Vagina (tissue), 2 donors: ENCODE measurements around the gene MTA3. TPM values are rescaled to one million over a fixed set of nuclear protein-coding genes. Genes with fewer than 3 reads are reported as not detected.

Experiments
- DNase-seq, 2 donors: peaks; one replicate each; pipeline ENCODE4 v3.0.0-alpha.2; 2017; ENCODE audit errors: extremely low spot score in 2 of 2
- H3K27ac ChIP-seq: fragments of 200-600 bp; sonication (generic); one replicate; pipeline ENCODE4 v1.5.1; 2019
- H3K27me3 ChIP-seq: fragments of 200-600 bp; sonication (generic); one replicate; pipeline ENCODE4 v1.5.1; 2019
- H3K36me3 ChIP-seq, 2 donors: fragments of 200-600 bp; sonication (generic); one replicate each; pipeline ENCODE4 v1.5.1; 2017 to 2019
- H3K4me1 ChIP-seq: fragments of 200-600 bp; sonication (generic); one replicate; pipeline ENCODE4 v1.5.1; 2019
- H3K4me3 ChIP-seq, 2 donors: fragments of 200-600 bp; sonication (generic); 1 replicate in 1 of 2; 2 replicates in 1 of 2; pipeline ENCODE4 v1.5.1; 2016 to 2019
- H3K9me3 ChIP-seq: fragments of 200-600 bp; sonication (generic); one replicate; pipeline ENCODE4 v1.5.1; 2019
- POLR2A ChIP-seq, 2 donors: fragments of 450-650 bp; IDR thresholded peaks; one replicate each; pipeline ENCODE4 v1.6.1; 2017; ENCODE audit warnings: antibody characterized with exemption in 2 of 2, mild to moderate bottlenecking in 2 of 2, moderate library complexity in 2 of 2
- POLR2AphosphoS5 ChIP-seq, 2 donors: sonication (generic); formaldehyde crosslinking; IDR thresholded peaks; one replicate each; pipeline ENCODE4 v1.9.0; 2017; ENCODE audit warnings: antibody characterized with exemption in 2 of 2, mild to moderate bottlenecking in 2 of 2, low read depth in 1 of 2; ENCODE audit not compliant: insufficient read depth in 1 of 2
- intact Hi-C: fragments of 100-400 bp; cut with DNase I; formaldehyde crosslinking; loops from one replicate; pipeline ENCODE4 v1.15.1; 2023
- total RNA-seq: library from RNA; depleted of rRNA; stranded (reverse); fragments of >200 nt; gene quantifications from one replicate; pipeline ENCODE4 v1.2.3, GENCODE V29; 2016
- TF ChIP-seq, protein P1 (sequence below), 3 experiments: fragments of 450-650 bp in 2 of 3; fragments of 200-600 bp in 1 of 3; sonication (generic) in 1 of 3; IDR thresholded peaks; one replicate each; pipeline ENCODE4 v1.5.1; 2017 to 2019; ENCODE audit warnings: antibody characterized with exemption in 3 of 3, mild to moderate bottlenecking in 2 of 3, moderate library complexity in 2 of 3

Gene MTA3
- total RNA-seq, 1 donor from 2014 or later, result 46.7 TPM

DNA sequence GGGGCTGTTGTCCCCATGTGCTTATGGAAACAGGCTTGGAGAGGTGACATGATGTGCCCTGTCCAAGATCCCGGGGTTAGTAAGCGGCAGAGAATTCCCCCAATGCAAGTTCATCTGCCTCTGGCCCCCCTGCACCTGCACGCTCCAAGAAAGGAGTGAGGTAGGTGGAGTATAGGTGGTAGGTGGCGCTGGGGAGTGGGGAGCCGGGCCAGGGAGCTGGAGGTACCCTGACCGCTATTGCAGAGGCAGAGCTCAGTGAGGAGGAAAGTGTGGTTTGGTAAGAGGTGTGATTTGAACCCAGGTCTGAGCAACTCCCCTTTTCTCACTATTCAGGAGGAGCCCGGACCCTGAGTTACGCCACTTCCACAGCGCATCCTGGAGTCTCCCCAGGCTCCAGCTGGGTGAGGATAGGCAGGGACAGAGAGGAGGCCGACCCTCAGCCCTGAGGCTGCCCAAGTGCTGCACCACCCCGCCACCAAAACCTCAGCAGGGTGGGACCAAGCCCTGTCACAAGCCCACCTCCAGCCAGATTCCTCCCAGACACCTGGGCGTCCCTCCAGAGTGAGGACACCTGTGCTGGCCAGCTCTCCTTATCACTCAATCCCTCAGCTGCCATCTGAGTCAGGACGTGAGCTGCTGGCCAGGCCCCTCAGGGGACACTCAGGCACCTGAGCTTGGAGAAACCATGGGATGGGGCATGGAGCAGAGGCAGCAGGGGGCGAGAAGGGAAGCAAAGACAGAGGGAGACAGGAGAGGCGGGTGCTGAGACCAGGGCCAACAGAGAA is 218.3 kb downstream of the MTA3 start:
- Histone ChIP-seq H3K27me3 (no peaks in the 10 kb centered on the region), H3K4me3 (no peak overlapping the region), H3K9me3 (no peaks in the 10 kb centered on the region), H3K36me3 (no peaks in the 10 kb centered on the region), H3K27ac (no peak overlapping the region), H3K4me1 (peaks cover 10% of the 10 kb centered on the region)
- intact Hi-C loops, result no loop called here
- DNase-seq, result no peak
- TF ChIP-seq POLR2AphosphoS5 (IDR thresholded peaks at IDR 0.05; ENCODE audit: insufficient read depth in 1 of 2, low read depth in 1 of 2) (no peak), POLR2A (IDR thresholded peaks at IDR 0.05) (no peak)
- TF ChIP-seq, protein P1, sequence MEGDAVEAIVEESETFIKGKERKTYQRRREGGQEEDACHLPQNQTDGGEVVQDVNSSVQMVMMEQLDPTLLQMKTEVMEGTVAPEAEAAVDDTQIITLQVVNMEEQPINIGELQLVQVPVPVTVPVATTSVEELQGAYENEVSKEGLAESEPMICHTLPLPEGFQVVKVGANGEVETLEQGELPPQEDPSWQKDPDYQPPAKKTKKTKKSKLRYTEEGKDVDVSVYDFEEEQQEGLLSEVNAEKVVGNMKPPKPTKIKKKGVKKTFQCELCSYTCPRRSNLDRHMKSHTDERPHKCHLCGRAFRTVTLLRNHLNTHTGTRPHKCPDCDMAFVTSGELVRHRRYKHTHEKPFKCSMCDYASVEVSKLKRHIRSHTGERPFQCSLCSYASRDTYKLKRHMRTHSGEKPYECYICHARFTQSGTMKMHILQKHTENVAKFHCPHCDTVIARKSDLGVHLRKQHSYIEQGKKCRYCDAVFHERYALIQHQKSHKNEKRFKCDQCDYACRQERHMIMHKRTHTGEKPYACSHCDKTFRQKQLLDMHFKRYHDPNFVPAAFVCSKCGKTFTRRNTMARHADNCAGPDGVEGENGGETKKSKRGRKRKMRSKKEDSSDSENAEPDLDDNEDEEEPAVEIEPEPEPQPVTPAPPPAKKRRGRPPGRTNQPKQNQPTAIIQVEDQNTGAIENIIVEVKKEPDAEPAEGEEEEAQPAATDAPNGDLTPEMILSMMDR (IDR thresholded peaks at IDR 0.05), result no peak

DNA sequence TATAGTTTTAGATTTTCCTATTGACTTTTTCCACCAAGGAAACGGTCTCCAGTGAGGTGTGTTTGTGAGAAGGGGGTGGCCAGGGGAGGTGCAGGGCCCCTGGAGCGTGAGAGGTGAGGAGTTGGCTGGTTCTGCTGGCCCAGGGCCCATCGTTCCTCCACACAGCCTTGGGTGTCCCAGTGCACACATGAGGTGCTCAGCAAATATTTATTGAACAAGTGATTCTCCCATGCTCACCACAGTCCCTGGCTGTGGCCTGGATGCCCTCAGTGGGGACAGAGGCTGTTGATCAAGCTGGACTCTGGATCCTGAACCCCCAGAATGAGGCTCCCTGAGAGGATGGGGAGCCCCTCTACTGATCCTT is 219.0 kb downstream of the MTA3 start:
- H3K9me3 ChIP-seq, result no peaks in the 10 kb centered on the region

DNA sequence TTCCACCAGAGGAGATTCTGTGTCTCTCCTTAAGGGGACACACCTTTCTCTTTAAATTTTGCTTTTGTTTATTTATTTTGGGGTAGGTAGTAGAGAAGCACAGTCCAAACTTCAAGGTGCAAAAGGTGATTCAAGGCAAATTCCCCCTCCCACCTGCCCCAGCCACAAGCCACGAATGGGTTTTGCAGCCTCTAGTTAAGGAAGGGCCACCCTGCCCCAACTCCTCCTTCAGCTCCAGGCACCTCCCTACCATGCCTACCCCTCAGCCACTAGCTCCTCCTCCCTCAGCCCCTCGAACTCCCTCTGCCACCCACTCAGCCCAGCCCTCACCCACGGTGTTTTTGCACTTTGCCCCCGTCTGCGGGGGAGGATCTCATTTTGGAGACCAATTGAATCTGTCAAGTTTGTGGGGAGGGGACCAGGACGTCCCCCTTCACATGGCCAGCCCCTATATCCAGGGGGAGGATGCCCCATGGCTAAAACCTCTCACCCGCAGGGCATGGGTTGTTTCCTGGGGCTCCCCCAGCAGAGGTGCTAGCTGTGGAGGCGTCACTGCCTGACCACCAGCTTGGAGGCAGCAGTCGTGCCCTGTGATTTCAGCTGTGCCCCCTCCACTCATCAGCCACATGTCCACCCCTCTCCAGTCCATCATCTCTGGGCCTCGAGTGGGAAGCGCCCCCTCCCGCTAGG is 219.5 kb downstream of the MTA3 start:
- TF ChIP-seq POLR2AphosphoS5 (IDR thresholded peaks at IDR 0.05; ENCODE audit: insufficient read depth in 1 of 2, low read depth in 1 of 2), result no peak
- H3K4me3 ChIP-seq, result no peak overlapping the region
- H3K27me3 ChIP-seq, result no peaks in the 10 kb centered on the region
- no peak overlapping the region for H3K27ac ChIP-seq
- H3K4me1 ChIP-seq, result peaks cover 15% of the 10 kb centered on the region
- no peaks in the 10 kb centered on the region for H3K9me3 ChIP-seq
- intact Hi-C loops, result no loop called here
- no peaks in the 10 kb centered on the region for H3K36me3 ChIP-seq
- DNase-seq, result no peak

More for the DNA sequence above, 219.0 kb downstream of the MTA3 start:
- TF ChIP-seq, protein P1 (IDR thresholded peaks at IDR 0.05), result no peak
- TF ChIP-seq POLR2AphosphoS5 (IDR thresholded peaks at IDR 0.05; ENCODE audit: insufficient read depth in 1 of 2, low read depth in 1 of 2) (no peak), POLR2A (IDR thresholded peaks at IDR 0.05) (no peak)
- H3K36me3 ChIP-seq, result no peaks in the 10 kb centered on the region
- no peak overlapping the region for H3K27ac ChIP-seq
- no peaks in the 10 kb centered on the region for H3K27me3 ChIP-seq
- peaks cover 15% of the 10 kb centered on the region for H3K4me1 ChIP-seq
- intact Hi-C loops, result no loop called here
- no peak overlapping the region for H3K4me3 ChIP-seq
- no peak for DNase-seq

DNA sequence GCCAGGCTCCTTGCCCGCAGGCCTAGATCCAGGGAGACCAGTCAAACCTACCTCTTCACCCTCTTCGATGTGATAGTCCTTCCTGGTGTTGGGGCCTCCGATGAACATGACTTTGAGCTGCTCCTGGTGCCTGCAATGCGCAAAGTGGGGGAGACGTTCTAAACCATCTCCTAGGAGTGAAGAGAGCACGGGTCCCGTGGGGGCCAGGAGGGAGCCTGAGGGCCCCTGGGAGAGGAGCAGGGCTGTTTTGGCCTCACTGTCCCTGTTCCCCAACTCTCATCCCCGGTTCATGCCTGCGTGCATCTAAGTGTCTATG is 220.0 kb downstream of the MTA3 start:
- no peaks in the 10 kb centered on the region for H3K36me3 ChIP-seq
- no peaks in the 10 kb centered on the region for H3K9me3 ChIP-seq
- TF ChIP-seq POLR2A (IDR thresholded peaks at IDR 0.05), result no peak
- no peak for TF ChIP-seq POLR2AphosphoS5 (IDR thresholded peaks at IDR 0.05; ENCODE audit: insufficient read depth in 1 of 2, low read depth in 1 of 2)
- TF ChIP-seq, protein P1 (IDR thresholded peaks at IDR 0.05), result no peak
- intact Hi-C loops, result no loop called here
- no peak overlapping the region for H3K27ac ChIP-seq
- H3K4me1 ChIP-seq, result peaks cover 15% of the 10 kb centered on the region
- no peaks in the 10 kb centered on the region for H3K27me3 ChIP-seq
- no peak for DNase-seq
- no peak overlapping the region for H3K4me3 ChIP-seq

DNA sequence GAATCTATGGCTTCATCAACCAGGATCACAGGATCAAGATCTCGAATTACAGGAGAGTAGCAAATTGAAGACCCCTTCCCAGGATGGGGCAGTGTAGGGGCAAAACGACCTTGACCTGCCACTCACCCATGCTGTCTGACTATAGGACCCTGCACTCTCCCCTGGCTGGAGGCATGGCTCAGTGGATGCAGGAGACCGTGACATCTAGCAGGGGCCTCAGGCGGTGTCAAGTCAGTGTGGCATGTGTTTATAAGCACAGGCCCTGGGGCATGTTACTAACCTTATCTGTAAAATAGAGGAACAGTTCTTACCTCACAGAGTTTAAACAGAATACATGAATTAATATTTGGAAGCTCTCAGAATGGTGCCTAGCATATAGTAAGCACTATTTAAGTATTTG is 220.4 kb downstream of the MTA3 start:
- no peaks in the 10 kb centered on the region for H3K9me3 ChIP-seq
- no peak overlapping the region for H3K27ac ChIP-seq
- no peak for DNase-seq
- no peaks in the 10 kb centered on the region for H3K36me3 ChIP-seq
- no peak overlapping the region for H3K4me3 ChIP-seq
- TF ChIP-seq, protein P1 (IDR thresholded peaks at IDR 0.05), result no peak
- no peak for TF ChIP-seq POLR2AphosphoS5 (IDR thresholded peaks at IDR 0.05; ENCODE audit: insufficient read depth in 1 of 2, low read depth in 1 of 2)
- no peak for TF ChIP-seq POLR2A (IDR thresholded peaks at IDR 0.05)
- H3K27me3 ChIP-seq, result no peaks in the 10 kb centered on the region
- intact Hi-C loops, result no loop called here
- H3K4me1 ChIP-seq, result peaks cover 15% of the 10 kb centered on the region
